ENCODE data around the gene PRELP.

GRCh38 chr1:203458078-203458477, 17.5 kb upstream of the PRELP start:
- TF ChIP-seq CTCF (IDR thresholded peaks at IDR 0.05; ENCODE audit: low read depth, low read length) (no peak), MYC (IDR thresholded peaks at IDR 0.05; ENCODE audit: low read depth, low read length) (no peak), POLR2A (IDR thresholded peaks at IDR 0.05; ENCODE audit: extremely low read depth, insufficient read length) (no peak)

All from NB4 (cell line).